Measurements from ENCODE around the gene RNF150. TPM values are rescaled to one million over a fixed set of nuclear protein-coding genes. Genes with fewer than 3 reads are reported as not detected.

The RNF150 gene
- total RNA-seq, 1 experiment from 2014 or later = 0.15 TPM

DNA sequence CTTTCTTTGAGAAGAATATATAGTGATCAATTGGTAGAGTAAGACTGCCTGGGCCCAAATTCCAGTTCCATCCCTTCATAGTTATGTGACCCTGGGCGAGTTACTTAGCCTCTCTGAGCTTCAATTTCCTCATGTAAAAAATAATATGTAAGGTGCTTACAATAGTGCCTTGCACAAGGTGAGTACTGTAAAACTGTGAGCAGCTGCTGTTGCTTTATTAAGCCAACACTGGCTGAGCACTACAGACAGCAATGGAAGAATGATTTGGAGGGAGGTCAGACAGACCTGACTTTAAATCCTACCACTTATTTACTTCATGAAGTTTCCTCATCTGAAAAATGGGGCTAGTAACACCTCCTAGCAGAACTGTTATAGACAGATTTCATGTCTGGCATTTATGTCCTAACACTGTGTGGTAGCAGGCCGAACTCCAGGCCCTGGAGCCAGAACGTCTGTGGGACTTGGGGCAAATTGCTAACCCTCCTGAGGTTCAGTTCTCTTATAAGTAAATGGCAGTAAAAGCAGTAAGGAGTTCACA lies 53.8 kb downstream of the RNF150 start:
- Histone ChIP-seq H3K79me2 (ENCODE audit: low read depth) (no peaks in the 10 kb centered on the region), H3K27me3 (ENCODE audit: insufficient read depth, low read depth) (no peaks in the 10 kb centered on the region), H3K9me3 (ENCODE audit: insufficient read depth, low read depth) (no peaks in the 10 kb centered on the region), H3K4me1 (replicated peaks; ENCODE audit: insufficient read depth) (no peaks in the 10 kb centered on the region), H4K20me1 (ENCODE audit: insufficient read depth) (no peaks in the 10 kb centered on the region), H3K4me3 (no peak overlapping the region), H3K36me3 (ENCODE audit: low read depth) (no peaks in the 10 kb centered on the region), H2AFZ (no peak overlapping the region), H3K27ac (no peak overlapping the region), H3K9me2 (ENCODE audit: insufficient read depth) (no peaks in the 10 kb centered on the region), H3F3A (ENCODE audit: insufficient read depth, low read depth) (no peaks in the 10 kb centered on the region), H3K4me2 (no peak overlapping the region)
- intact Hi-C loops (cut with micrococcal nuclease; ENCODE audit: unreplicated experiment) = no loop called here
- TF ChIP-seq EZH2 (IDR thresholded peaks at IDR 0.05; ENCODE audit: low read depth) = no peak
- TF ChIP-seq, protein P1, sequence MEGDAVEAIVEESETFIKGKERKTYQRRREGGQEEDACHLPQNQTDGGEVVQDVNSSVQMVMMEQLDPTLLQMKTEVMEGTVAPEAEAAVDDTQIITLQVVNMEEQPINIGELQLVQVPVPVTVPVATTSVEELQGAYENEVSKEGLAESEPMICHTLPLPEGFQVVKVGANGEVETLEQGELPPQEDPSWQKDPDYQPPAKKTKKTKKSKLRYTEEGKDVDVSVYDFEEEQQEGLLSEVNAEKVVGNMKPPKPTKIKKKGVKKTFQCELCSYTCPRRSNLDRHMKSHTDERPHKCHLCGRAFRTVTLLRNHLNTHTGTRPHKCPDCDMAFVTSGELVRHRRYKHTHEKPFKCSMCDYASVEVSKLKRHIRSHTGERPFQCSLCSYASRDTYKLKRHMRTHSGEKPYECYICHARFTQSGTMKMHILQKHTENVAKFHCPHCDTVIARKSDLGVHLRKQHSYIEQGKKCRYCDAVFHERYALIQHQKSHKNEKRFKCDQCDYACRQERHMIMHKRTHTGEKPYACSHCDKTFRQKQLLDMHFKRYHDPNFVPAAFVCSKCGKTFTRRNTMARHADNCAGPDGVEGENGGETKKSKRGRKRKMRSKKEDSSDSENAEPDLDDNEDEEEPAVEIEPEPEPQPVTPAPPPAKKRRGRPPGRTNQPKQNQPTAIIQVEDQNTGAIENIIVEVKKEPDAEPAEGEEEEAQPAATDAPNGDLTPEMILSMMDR (conservative IDR thresholded peaks at IDR 0.05) = no peak
- no peak for DNase-seq
- BruUV-seq (replicated peaks) = no TSS peak
- ChIA-PET POLR2A (ENCODE audit: unreplicated experiment) (no interaction called here), CTCF (no interaction called here)

DNA sequence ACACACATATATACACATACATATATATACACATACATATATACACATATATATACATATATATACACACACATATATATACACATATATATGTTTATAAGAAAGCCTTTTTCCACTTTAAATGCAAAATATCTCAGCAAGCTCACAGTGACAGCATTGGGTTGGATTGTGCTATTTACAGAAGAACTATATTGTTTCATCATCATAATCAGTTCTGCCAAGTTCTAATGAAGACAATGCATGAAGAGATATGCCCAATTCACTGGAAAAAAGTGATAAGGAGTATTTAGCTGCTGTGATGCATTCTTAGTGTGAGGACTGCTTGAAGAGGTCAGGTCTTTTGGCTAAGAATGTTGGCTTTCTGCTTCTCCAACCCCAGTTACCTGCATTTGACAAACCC lies 54.4 kb downstream of the RNF150 start:
- intact Hi-C loops (cut with micrococcal nuclease; ENCODE audit: unreplicated experiment) = no loop called here
- H3K36me3 ChIP-seq (ENCODE audit: low read depth) = no peaks in the 10 kb centered on the region
- no peaks in the 10 kb centered on the region for H3F3A ChIP-seq (ENCODE audit: insufficient read depth, low read depth)
- ChIA-PET CTCF (no interaction called here), POLR2A (ENCODE audit: unreplicated experiment) (no interaction called here)
- H2AFZ ChIP-seq = no peak overlapping the region
- BruUV-seq (replicated peaks) = no TSS peak
- TF ChIP-seq, protein P1 (conservative IDR thresholded peaks at IDR 0.05) = no peak
- TF ChIP-seq EZH2 (IDR thresholded peaks at IDR 0.05; ENCODE audit: low read depth) = no peak
- H3K4me1 ChIP-seq (replicated peaks; ENCODE audit: insufficient read depth) = no peaks in the 10 kb centered on the region
- H3K4me3 ChIP-seq = no peak overlapping the region
- H3K9me3 ChIP-seq (ENCODE audit: insufficient read depth, low read depth) = no peaks in the 10 kb centered on the region
- H3K27me3 ChIP-seq (ENCODE audit: insufficient read depth, low read depth) = no peaks in the 10 kb centered on the region
- no peak overlapping the region for H3K27ac ChIP-seq
- DNase-seq = no peak
- H3K4me2 ChIP-seq = no peak overlapping the region
- no peaks in the 10 kb centered on the region for H3K79me2 ChIP-seq (ENCODE audit: low read depth)
- H3K9me2 ChIP-seq (ENCODE audit: insufficient read depth) = no peaks in the 10 kb centered on the region
- H4K20me1 ChIP-seq (ENCODE audit: insufficient read depth) = no peaks in the 10 kb centered on the region

DNA sequence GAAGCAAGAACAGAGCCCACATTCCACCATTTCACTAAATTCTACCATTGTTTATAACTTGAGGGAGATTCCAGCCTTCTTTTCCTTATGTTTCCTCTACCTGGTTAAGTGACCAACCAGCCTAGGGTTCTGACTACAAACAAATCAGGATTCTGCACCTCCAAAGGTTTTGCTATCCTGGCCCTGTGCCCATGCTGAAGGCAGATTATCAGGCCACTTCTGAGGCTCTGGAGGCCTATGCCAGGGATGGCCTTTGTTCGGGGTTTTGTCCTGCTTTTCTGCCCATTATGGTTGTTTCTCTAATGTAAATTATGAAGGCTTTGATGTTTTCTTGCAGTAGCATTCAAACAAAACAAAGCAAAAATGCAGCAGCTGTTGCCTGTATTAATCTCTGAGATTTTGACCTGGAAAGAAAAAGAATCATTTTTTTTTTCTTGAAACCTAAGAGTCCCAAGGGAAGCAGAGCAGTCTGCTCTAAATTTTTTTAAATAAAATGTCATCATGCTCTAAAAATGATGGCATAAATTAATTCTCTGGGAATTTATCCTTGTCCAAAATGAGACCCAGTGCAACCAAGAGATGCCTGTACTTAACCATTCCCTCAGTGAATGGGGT lies 55.6 kb downstream of the RNF150 start:
- CTCF ChIA-PET = no interaction called here
- TF ChIP-seq, protein P1 (conservative IDR thresholded peaks at IDR 0.05) = no peak
- TF ChIP-seq EZH2 (IDR thresholded peaks at IDR 0.05; ENCODE audit: low read depth) = no peak
- Histone ChIP-seq H3F3A (ENCODE audit: insufficient read depth, low read depth) (no peaks in the 10 kb centered on the region), H3K27ac (no peak overlapping the region), H3K36me3 (ENCODE audit: low read depth) (no peaks in the 10 kb centered on the region), H3K4me3 (no peak overlapping the region), H2AFZ (no peak overlapping the region), H3K27me3 (ENCODE audit: insufficient read depth, low read depth) (no peaks in the 10 kb centered on the region), H3K4me2 (no peak overlapping the region), H3K4me1 (replicated peaks; ENCODE audit: insufficient read depth) (no peaks in the 10 kb centered on the region), H3K9me2 (ENCODE audit: insufficient read depth) (no peaks in the 10 kb centered on the region), H4K20me1 (ENCODE audit: insufficient read depth) (no peaks in the 10 kb centered on the region), H3K9me3 (ENCODE audit: insufficient read depth, low read depth) (no peaks in the 10 kb centered on the region), H3K79me2 (ENCODE audit: low read depth) (no peaks in the 10 kb centered on the region)
- intact Hi-C loops (cut with micrococcal nuclease; ENCODE audit: unreplicated experiment) = no loop called here
- DNase-seq = no peak
- BruUV-seq (replicated peaks) = no TSS peak
- POLR2A ChIA-PET (ENCODE audit: unreplicated experiment) = no interaction called here

All from PC-9 (cell line).